ENCODE measurements around the gene C5orf34. TPM values are rescaled to one million over a fixed set of nuclear protein-coding genes. Genes with fewer than 3 reads are reported as not detected.
"Not testable (repeated sequence)": the region's sequence is repeated elsewhere in the genome, so short reads cannot be mapped to it uniquely, and the experiment has no call there.

The C5orf34 gene
- total RNA-seq, 2 experiments from 2014 or later = 10.7 to 11.0 TPM

DNA sequence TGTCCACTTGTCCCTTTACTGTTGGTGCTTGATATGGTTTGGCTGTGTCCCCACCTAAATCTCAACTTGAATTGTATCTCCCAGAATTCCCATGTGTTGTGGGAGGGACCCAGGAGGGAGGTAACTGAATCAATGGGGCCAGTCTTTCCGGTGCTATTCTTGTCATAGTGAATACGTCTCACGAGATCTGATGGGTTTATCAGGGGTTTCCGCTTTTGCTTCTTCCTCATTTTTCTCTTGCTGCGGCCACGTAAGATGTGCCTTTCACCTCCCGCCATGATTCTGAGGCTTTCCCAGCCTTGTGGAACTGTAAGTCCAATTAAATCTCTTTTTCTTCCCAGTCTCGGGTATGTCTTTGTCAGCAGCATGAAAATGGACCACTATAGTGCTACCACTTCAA, 34.3 kb upstream of the C5orf34 start:
- peaks cover 43% of the 10 kb centered on the region for H3K36me3 Mint-ChIP-seq (ENCODE audit: low read depth)
- H3K9me3 Mint-ChIP-seq, DNase-seq, CTCF ChIA-PET, POLR2A ChIA-PET, H3K27ac Mint-ChIP-seq, H3K4me3 Mint-ChIP-seq, H3K27me3 Mint-ChIP-seq: not testable (repeated sequence)
- H3K4me1 Mint-ChIP-seq = peaks cover 12% of the 10 kb centered on the region

DNA sequence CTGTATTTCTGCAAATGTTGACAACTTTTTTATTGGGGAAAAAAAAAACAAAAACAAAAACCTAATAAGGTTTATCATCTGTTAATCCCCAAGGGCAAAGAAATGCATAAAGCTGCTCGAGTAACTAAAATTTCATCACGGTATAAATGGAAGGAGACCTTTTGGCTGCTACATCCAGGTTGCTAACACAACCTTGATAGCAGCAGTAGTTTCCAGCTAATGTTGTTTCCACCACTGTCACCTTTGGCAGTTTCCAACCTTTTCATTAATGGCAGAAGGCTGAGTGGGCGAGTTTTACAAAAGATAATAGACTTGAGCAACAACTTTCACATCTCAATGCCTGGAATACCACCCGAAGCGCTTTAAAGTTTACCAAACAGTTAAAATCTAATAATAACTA, 33.4 kb upstream of the C5orf34 start:
- CTCF ChIA-PET = no interaction called here
- no peaks in the 10 kb centered on the region for H3K27me3 Mint-ChIP-seq
- DNase-seq = no peak
- peaks cover 49% of the 10 kb centered on the region for H3K36me3 Mint-ChIP-seq (ENCODE audit: low read depth)
- H3K27ac Mint-ChIP-seq = no peak overlapping the region
- H3K4me3 Mint-ChIP-seq = no peak overlapping the region
- peaks cover 12% of the 10 kb centered on the region for H3K4me1 Mint-ChIP-seq
- POLR2A ChIA-PET = no interaction called here
- no peaks in the 10 kb centered on the region for H3K9me3 Mint-ChIP-seq

DNA sequence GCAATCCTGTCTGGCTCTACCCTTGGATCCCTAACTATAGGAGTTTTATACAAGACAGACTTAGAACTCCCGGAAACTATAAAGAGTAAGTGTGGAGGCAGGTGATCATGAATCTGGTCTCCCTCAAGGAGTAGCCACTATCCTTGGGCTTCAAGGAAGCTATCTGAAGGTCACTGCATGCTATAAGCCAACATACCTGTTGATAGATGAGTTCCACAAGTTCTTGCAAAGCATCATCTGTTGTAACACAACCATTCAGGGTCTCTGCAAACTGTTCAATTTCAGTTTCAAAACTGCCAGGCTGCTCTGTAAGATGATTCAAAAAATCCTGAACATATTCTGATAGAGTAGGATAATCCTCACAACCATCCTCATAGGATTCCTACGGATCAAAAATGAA, 32.6 kb upstream of the C5orf34 start:
- H3K36me3 Mint-ChIP-seq (ENCODE audit: low read depth) = peaks cover 54% of the 10 kb centered on the region

DNA sequence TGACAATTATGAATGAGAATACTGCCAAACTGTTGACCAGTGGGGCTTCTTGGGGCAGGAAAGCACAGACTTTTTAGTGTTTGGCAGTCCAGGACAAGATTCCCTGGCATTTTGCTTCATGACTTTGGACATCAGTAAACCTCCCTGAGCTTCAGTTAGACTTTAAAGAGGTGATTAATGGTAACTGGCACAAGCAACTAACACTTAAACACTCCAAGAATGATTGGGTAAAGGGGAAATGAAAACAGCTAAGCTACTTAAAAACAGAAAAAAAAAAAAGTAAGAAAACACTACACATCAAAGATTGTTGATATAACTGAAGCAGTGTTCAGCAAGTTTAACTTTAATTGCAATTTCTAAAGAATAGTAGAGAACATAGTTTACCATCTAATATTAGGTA, 28.5 kb upstream of the C5orf34 start:
- ChIA-PET CTCF (interaction anchor here (0.6 to 1.8 kb wide), 3 partner anchors 9 to 60 kb away, joined by 3 to 4 read pairs (median 4); partner anchors contain the start of gene TMEM267), POLR2A (interaction anchor here (0.9 kb wide), 1 partner anchor 12 kb away, joined by 4 read pairs; no protein-coding TSS in a partner anchor)
- Mint-ChIP-seq H3K4me3 (no peak overlapping the region), H3K27me3 (no peaks in the 10 kb centered on the region), H3K4me1 (peaks cover 6% of the 10 kb centered on the region), H3K27ac (no peak overlapping the region), H3K36me3 (ENCODE audit: low read depth) (peaks cover 59% of the 10 kb centered on the region), H3K9me3 (no peaks in the 10 kb centered on the region)
- no peak for DNase-seq

More for the DNA sequence above, 32.6 kb upstream of the C5orf34 start:
- Mint-ChIP-seq H3K27ac (no peak overlapping the region), H3K4me1 (peaks cover 12% of the 10 kb centered on the region), H3K27me3 (no peaks in the 10 kb centered on the region), H3K4me3 (no peak overlapping the region), H3K9me3 (no peaks in the 10 kb centered on the region)
- POLR2A ChIA-PET = no interaction called here
- DNase-seq = no peak
- CTCF ChIA-PET = no interaction called here

DNA sequence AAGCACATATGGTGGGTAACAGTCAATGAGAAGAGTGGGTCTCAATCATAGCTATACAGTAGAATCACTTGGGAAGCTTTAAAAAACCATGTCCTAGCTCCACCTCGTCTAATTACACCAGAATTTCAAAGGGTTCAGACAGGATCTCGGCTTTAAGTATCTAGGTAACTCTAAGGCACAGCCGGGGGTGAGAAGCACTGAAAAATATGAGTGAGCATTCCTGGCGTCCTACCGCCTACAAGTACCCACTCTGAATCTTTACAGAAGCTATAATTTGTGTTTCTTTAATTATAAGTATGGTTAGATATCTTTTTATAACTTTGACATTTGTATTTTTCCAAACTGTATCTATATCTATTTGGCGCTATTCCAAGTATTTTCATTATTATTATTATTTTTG, 25.8 kb upstream of the C5orf34 start:
- Mint-ChIP-seq H3K4me1 (peaks cover 6% of the 10 kb centered on the region), H3K9me3 (no peaks in the 10 kb centered on the region), H3K27me3 (no peaks in the 10 kb centered on the region), H3K36me3 (ENCODE audit: low read depth) (peaks cover 51% of the 10 kb centered on the region), H3K4me3 (no peak overlapping the region), H3K27ac (no peak overlapping the region)
- CTCF ChIA-PET = interaction anchor here (0.6 to 2.0 kb wide), 4 partner anchors 10 to 895 kb away, joined by 3 to 5 read pairs (median 4); partner anchors contain the start of gene TMEM267
- no peak for DNase-seq
- POLR2A ChIA-PET = no interaction called here

GRCh38 chr5:43536972-43537371, 22.0 kb upstream of the C5orf34 start:
- H3K4me1 Mint-ChIP-seq = peaks cover 29% of the 10 kb centered on the region
- CTCF ChIA-PET = interaction anchor here (0.8 kb wide), 2 partner anchors 17 to 53 kb away, joined by 3 read pairs; partner anchors contain the start of gene TMEM267

GRCh38 chr5:43533646-43534045, 18.7 kb upstream of the C5orf34 start:
- POLR2A ChIA-PET = no interaction called here
- CTCF ChIA-PET = interaction anchor here (1.2 kb wide), 1 partner anchor 9 kb away, joined by 3 read pairs; no protein-coding TSS in a partner anchor
- H3K9me3 Mint-ChIP-seq = no peaks in the 10 kb centered on the region
- no peak overlapping the region for H3K4me3 Mint-ChIP-seq
- peaks cover 27% of the 10 kb centered on the region for H3K4me1 Mint-ChIP-seq
- H3K27ac Mint-ChIP-seq = peak overlapping the region; percentile 7
- peaks cover 68% of the 10 kb centered on the region for H3K36me3 Mint-ChIP-seq (ENCODE audit: low read depth)
- no peaks in the 10 kb centered on the region for H3K27me3 Mint-ChIP-seq
- no peak for DNase-seq

More at GRCh38 chr5:43536972-43537371, 22.0 kb upstream of the C5orf34 start:
- peaks cover 60% of the 10 kb centered on the region for H3K36me3 Mint-ChIP-seq (ENCODE audit: low read depth)
- POLR2A ChIA-PET = no interaction called here
- H3K4me3 Mint-ChIP-seq = no peak overlapping the region
- H3K27ac Mint-ChIP-seq = no peak overlapping the region
- no peak for DNase-seq
- H3K9me3 Mint-ChIP-seq = no peaks in the 10 kb centered on the region
- no peaks in the 10 kb centered on the region for H3K27me3 Mint-ChIP-seq

GRCh38 chr5:43530648-43531047, 15.7 kb upstream of the C5orf34 start:
- Mint-ChIP-seq H3K9me3 (no peaks in the 10 kb centered on the region), H3K36me3 (ENCODE audit: low read depth) (peaks cover 67% of the 10 kb centered on the region), H3K4me3 (no peak overlapping the region), H3K27me3 (no peaks in the 10 kb centered on the region), H3K4me1 (peaks cover 25% of the 10 kb centered on the region), H3K27ac (no peak overlapping the region)
- POLR2A ChIA-PET = no interaction called here
- CTCF ChIA-PET = interaction anchor here (1.1 to 1.6 kb wide), 2 partner anchors 10 to 16 kb away, joined by 4 to 5 read pairs; partner anchors contain the start of gene C5orf34
- no peak for DNase-seq

GRCh38 chr5:43523662-43524072, 8.7 kb upstream of the C5orf34 start:
- Mint-ChIP-seq H3K9me3 (no peaks in the 10 kb centered on the region), H3K27ac (no peak overlapping the region), H3K27me3 (no peaks in the 10 kb centered on the region), H3K36me3 (ENCODE audit: low read depth) (peaks cover 43% of the 10 kb centered on the region), H3K4me3 (no peak overlapping the region), H3K4me1 (peaks cover 2% of the 10 kb centered on the region)
- POLR2A ChIA-PET = no interaction called here
- no peak for DNase-seq
- CTCF ChIA-PET = interaction anchor here (0.6 to 1.3 kb wide), 3 partner anchors 39 to 421 kb away, joined by 3 to 6 read pairs (median 5); partner anchors contain the start of gene TMEM267

- Mint-ChIP-seq H3K9me3 (no peaks in the 10 kb centered on the region), H3K4me1 (peaks cover 10% of the 10 kb centered on the region), H3K27me3 (no peaks in the 10 kb centered on the region), H3K36me3 (ENCODE audit: low read depth) (peaks cover 28% of the 10 kb centered on the region), H3K27ac (no peak overlapping the region), H3K4me3 (no peak overlapping the region)
- ChIA-PET CTCF (interaction anchor here (0.9 to 1.2 kb wide), 2 partner anchors 8 to 16 kb away, joined by 3 to 6 read pairs; no protein-coding TSS in a partner anchor), POLR2A (no interaction called here)
- DNase-seq = no peak
These were observed 5.7 kb upstream of the C5orf34 start for GRCh38 chr5:43520615-43521014.

DNA sequence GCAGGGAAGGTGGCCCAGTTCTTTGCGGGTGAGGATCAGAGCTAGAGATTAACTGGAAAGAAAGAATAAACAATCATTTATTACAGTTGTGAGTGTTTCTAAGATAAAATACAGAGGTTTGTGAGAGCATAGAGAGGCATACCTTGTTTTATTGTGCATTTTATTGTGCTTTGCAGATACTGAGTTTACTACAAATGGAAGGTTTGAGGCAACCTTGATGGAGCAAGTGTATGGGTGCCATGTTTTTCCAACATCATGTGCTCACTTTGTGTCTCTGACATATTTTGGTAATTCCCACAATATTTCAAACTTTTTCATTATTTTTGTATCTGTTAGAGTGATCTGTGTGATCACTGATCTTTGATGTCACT, 715 bp upstream of the C5orf34 start:
- Mint-ChIP-seq H3K4me3 (peak overlapping the region; percentile 87), H3K9me3 (no peaks in the 10 kb centered on the region), H3K4me1 (peaks cover 33% of the 10 kb centered on the region), H3K27ac (peak overlapping the region; percentile 98), H3K27me3 (no peaks in the 10 kb centered on the region), H3K36me3 (ENCODE audit: low read depth) (peaks cover 18% of the 10 kb centered on the region)
- POLR2A ChIA-PET = no interaction called here
- CTCF ChIA-PET = interaction anchor here (1.2 to 1.5 kb wide), 2 partner anchors 10 to 14 kb away, joined by 4 read pairs; no protein-coding TSS in a partner anchor
- DNase-seq = no peak

DNA sequence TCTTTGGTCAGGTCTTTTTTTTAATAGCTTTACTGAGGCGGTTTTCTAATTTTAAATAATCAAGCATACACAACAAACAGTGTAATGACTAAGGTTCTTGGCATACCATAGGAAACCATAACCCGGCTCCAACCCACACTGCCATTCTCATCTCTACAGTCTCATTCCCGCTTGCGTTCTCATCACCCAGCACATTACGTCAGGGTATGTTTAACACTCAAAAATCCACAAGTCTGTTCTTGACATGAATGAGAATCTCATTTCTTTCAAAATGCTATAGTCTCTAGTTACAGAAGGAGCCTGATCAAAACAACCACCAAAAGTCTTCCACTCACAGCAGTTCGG, 505 bp downstream of the C5orf34 start:
- POLR2A ChIA-PET = interaction anchor here (1.0 kb wide), 1 partner anchor 31 kb away, joined by 5 read pairs; the partner anchor contains the start of gene TMEM267
- peak overlapping the region; percentile 87 for H3K4me3 Mint-ChIP-seq
- CTCF ChIA-PET = interaction anchor here (0.6 to 1.5 kb wide), 4 partner anchors 11 to 30 kb away, joined by 4 to 12 read pairs (median 4); partner anchors contain the start of gene TMEM267
- H3K27me3 Mint-ChIP-seq = no peaks in the 10 kb centered on the region
- H3K27ac Mint-ChIP-seq = peak overlapping the region; percentile 98
- peaks cover 36% of the 10 kb centered on the region for H3K4me1 Mint-ChIP-seq
- peaks cover 19% of the 10 kb centered on the region for H3K36me3 Mint-ChIP-seq (ENCODE audit: low read depth)
- DNase-seq = no peak
- no peaks in the 10 kb centered on the region for H3K9me3 Mint-ChIP-seq

DNA sequence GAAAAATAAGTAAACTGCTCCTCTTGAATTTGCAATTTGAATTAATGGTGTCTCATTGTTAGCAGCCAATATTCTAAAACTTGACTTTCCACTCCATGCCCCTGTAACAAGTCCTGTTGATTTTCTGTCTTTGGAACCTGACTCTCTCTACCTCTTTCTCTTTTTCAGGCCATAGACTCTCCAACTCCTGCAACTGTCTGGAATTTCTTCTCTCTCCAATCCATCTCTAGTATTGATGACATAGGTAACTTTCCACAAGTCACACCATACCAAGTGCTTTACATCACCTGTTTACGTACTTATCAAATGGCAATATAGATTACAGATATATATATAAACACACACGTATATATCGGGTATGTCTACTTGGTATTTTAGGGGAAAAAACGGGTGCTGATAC, 923 bp downstream of the C5orf34 start:
- no peaks in the 10 kb centered on the region for H3K27me3 Mint-ChIP-seq
- peaks cover 36% of the 10 kb centered on the region for H3K4me1 Mint-ChIP-seq
- H3K36me3 Mint-ChIP-seq (ENCODE audit: low read depth) = peaks cover 20% of the 10 kb centered on the region
- H3K4me3 Mint-ChIP-seq = peak overlapping the region; percentile 87
- no peak for DNase-seq
- H3K9me3 Mint-ChIP-seq = no peaks in the 10 kb centered on the region
- ChIA-PET CTCF (interaction anchor here (1.1 to 1.5 kb wide), 3 partner anchors 11 to 30 kb away, joined by 4 to 12 read pairs (median 6); partner anchors contain the start of gene TMEM267), POLR2A (no interaction called here)
- H3K27ac Mint-ChIP-seq = peak overlapping the region; percentile 98

DNA sequence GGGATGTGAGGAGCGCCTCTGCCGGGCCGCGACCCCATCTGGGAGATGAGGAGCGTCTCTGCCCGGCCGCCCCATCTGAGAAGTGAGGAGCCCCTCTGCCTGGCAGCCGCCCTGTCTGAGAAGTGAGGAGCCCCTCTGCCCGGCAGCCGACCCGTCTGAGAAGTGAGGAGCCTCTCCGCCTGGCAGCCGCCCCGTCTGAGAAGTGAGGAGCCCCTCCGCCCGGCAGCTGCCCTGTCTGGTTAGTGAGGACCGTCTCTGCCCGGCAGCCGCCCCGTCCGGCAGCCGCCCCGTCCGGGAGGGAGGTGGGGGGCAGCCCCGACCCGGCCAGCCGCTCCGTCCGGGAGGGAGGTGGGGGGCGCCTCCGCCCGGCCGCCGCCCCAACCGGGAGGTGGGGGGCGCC, 3.9 kb downstream of the C5orf34 start:
- DNase-seq, CTCF ChIA-PET, H3K27ac Mint-ChIP-seq, H3K27me3 Mint-ChIP-seq, H3K4me3 Mint-ChIP-seq, H3K9me3 Mint-ChIP-seq, POLR2A ChIA-PET: not testable (repeated sequence)
- Mint-ChIP-seq H3K4me1 (peaks cover 31% of the 10 kb centered on the region), H3K36me3 (ENCODE audit: low read depth) (peaks cover 22% of the 10 kb centered on the region)
